H1 (cell line): ENCODE results near the gene INPP4B. TPM values are rescaled to one million over a fixed set of nuclear protein-coding genes. Genes with fewer than 3 reads are reported as not detected.

Source experiments
- MAX ChIP-seq: IDR thresholded peaks from 2 replicates; pipeline ENCODE4 v1.6.1; 2012; ENCODE audit warnings: inconsistent platforms
- NRF1 ChIP-seq: IDR thresholded peaks from 2 replicates; pipeline ENCODE4 v1.6.1; 2011; ENCODE audit warnings: mild to moderate bottlenecking, low read depth, low read length, improper control_type of control experiment
- POLR2A ChIP-seq, 2 experiments: IDR thresholded peaks; 1 replicate in 1 of 2; 2 replicates in 1 of 2; pipeline ENCODE4 v1.6.1; 2011; ENCODE audit warnings: low read depth in 2 of 2, low read length in 2 of 2, mild to moderate bottlenecking in 2 of 2; ENCODE audit errors: control extremely low read depth in 1 of 2
- TAF1 ChIP-seq: IDR thresholded peaks from 2 replicates; pipeline ENCODE4 v1.6.1; 2011; ENCODE audit warnings: mild to moderate bottlenecking, low read depth, low read length
- TBP ChIP-seq: IDR thresholded peaks from 2 replicates; pipeline ENCODE4 v1.6.1; 2011; ENCODE audit warnings: low read depth, low read length, improper control_type of control experiment
- polyA plus RNA-seq, 7 experiments: library from polyadenylated mRNA; depleted of rRNA in 3 of 7; stranded (reverse) in 5 of 7; unstranded in 2 of 7; fragments of >200 nt in 5 of 7; fragments of 200-250 nt in 2 of 7; gene quantifications; 1 replicate in 5 of 7; 2 replicates in 1 of 7; 4 replicates in 1 of 7; pipeline versions ENCODE4 v1.2.1 to v1.2.3, GENCODE V29; 2011 to 2013; ENCODE audit warnings: missing spikeins in 2 of 7, mixed read lengths in 2 of 7
- total RNA-seq: library from RNA; stranded (reverse); fragmentation: NEBNext Ultra II Directional; extraction: Animal tissue kit (Norgen Biotek cat#: 25700); gene quantifications from 2 replicates; pipeline ENCODE4 v1.2.1, GENCODE V29; 2021
- TF ChIP-seq, protein P1 (sequence below): fragments of 300-600 bp; sonication (generic); IDR thresholded peaks from 2 replicates; pipeline ENCODE4 v1.7.1; 2012; ENCODE audit warnings: low read length, moderate library complexity, mild to moderate bottlenecking, inconsistent platforms; ENCODE audit not compliant: insufficient replicate concordance
- TF ChIP-seq, protein P2 (sequence below): IDR thresholded peaks from 2 replicates; pipeline ENCODE4 v1.6.1; 2012; ENCODE audit warnings: low read length, inconsistent platforms

Gene INPP4B
- total and polyA plus RNA-seq, 2 of the 8 experiments (the other 6 are each of a cell fraction or from before 2014, with no cell fraction given) = 0.11 to 0.54 TPM

GRCh38 chr4:142414366-142414990, 431.6 kb downstream of the INPP4B start (continued):
- TF ChIP-seq, protein P1, sequence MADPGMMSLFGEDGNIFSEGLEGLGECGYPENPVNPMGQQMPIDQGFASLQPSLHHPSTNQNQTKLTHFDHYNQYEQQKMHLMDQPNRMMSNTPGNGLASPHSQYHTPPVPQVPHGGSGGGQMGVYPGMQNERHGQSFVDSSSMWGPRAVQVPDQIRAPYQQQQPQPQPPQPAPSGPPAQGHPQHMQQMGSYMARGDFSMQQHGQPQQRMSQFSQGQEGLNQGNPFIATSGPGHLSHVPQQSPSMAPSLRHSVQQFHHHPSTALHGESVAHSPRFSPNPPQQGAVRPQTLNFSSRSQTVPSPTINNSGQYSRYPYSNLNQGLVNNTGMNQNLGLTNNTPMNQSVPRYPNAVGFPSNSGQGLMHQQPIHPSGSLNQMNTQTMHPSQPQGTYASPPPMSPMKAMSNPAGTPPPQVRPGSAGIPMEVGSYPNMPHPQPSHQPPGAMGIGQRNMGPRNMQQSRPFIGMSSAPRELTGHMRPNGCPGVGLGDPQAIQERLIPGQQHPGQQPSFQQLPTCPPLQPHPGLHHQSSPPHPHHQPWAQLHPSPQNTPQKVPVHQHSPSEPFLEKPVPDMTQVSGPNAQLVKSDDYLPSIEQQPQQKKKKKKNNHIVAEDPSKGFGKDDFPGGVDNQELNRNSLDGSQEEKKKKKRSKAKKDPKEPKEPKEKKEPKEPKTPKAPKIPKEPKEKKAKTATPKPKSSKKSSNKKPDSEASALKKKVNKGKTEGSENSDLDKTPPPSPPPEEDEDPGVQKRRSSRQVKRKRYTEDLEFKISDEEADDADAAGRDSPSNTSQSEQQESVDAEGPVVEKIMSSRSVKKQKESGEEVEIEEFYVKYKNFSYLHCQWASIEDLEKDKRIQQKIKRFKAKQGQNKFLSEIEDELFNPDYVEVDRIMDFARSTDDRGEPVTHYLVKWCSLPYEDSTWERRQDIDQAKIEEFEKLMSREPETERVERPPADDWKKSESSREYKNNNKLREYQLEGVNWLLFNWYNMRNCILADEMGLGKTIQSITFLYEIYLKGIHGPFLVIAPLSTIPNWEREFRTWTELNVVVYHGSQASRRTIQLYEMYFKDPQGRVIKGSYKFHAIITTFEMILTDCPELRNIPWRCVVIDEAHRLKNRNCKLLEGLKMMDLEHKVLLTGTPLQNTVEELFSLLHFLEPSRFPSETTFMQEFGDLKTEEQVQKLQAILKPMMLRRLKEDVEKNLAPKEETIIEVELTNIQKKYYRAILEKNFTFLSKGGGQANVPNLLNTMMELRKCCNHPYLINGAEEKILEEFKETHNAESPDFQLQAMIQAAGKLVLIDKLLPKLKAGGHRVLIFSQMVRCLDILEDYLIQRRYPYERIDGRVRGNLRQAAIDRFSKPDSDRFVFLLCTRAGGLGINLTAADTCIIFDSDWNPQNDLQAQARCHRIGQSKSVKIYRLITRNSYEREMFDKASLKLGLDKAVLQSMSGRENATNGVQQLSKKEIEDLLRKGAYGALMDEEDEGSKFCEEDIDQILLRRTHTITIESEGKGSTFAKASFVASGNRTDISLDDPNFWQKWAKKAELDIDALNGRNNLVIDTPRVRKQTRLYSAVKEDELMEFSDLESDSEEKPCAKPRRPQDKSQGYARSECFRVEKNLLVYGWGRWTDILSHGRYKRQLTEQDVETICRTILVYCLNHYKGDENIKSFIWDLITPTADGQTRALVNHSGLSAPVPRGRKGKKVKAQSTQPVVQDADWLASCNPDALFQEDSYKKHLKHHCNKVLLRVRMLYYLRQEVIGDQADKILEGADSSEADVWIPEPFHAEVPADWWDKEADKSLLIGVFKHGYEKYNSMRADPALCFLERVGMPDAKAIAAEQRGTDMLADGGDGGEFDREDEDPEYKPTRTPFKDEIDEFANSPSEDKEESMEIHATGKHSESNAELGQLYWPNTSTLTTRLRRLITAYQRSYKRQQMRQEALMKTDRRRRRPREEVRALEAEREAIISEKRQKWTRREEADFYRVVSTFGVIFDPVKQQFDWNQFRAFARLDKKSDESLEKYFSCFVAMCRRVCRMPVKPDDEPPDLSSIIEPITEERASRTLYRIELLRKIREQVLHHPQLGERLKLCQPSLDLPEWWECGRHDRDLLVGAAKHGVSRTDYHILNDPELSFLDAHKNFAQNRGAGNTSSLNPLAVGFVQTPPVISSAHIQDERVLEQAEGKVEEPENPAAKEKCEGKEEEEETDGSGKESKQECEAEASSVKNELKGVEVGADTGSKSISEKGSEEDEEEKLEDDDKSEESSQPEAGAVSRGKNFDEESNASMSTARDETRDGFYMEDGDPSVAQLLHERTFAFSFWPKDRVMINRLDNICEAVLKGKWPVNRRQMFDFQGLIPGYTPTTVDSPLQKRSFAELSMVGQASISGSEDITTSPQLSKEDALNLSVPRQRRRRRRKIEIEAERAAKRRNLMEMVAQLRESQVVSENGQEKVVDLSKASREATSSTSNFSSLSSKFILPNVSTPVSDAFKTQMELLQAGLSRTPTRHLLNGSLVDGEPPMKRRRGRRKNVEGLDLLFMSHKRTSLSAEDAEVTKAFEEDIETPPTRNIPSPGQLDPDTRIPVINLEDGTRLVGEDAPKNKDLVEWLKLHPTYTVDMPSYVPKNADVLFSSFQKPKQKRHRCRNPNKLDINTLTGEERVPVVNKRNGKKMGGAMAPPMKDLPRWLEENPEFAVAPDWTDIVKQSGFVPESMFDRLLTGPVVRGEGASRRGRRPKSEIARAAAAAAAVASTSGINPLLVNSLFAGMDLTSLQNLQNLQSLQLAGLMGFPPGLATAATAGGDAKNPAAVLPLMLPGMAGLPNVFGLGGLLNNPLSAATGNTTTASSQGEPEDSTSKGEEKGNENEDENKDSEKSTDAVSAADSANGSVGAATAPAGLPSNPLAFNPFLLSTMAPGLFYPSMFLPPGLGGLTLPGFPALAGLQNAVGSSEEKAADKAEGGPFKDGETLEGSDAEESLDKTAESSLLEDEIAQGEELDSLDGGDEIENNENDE = no peak
- TF ChIP-seq TAF1 (no peak), MAX (no peak), TBP (no peak), NRF1 (no peak), POLR2A (IDR thresholded peaks at IDR 0.05; ENCODE audit: control extremely low read depth in 1 of 2, low read depth in 2 of 2, low read length in 2 of 2) (no peak)
- TF ChIP-seq, protein P2, sequence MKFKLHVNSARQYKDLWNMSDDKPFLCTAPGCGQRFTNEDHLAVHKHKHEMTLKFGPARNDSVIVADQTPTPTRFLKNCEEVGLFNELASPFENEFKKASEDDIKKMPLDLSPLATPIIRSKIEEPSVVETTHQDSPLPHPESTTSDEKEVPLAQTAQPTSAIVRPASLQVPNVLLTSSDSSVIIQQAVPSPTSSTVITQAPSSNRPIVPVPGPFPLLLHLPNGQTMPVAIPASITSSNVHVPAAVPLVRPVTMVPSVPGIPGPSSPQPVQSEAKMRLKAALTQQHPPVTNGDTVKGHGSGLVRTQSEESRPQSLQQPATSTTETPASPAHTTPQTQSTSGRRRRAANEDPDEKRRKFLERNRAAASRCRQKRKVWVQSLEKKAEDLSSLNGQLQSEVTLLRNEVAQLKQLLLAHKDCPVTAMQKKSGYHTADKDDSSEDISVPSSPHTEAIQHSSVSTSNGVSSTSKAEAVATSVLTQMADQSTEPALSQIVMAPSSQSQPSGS = no peak
